ENCODE results near the gene PROC.

The PROC gene

GRCh38 chr2:127418300-127419111 lies at the start of gene PROC:
Gene PROC (plus strand): TSS chr2:127418427. CDS start chr2:127419943, 1,516 bp downstream.
- FAIRE-seq (no peak), DNase-seq (ENCODE audit: extremely low spot score, insufficient read length, low read depth) (no peak)

- no peak for FAIRE-seq
- DNase-seq (ENCODE audit: extremely low spot score, insufficient read length, low read depth) = no peak
Measured at GRCh38 chr2:127370010-127370409, 48.2 kb upstream of the PROC start.

DNA sequence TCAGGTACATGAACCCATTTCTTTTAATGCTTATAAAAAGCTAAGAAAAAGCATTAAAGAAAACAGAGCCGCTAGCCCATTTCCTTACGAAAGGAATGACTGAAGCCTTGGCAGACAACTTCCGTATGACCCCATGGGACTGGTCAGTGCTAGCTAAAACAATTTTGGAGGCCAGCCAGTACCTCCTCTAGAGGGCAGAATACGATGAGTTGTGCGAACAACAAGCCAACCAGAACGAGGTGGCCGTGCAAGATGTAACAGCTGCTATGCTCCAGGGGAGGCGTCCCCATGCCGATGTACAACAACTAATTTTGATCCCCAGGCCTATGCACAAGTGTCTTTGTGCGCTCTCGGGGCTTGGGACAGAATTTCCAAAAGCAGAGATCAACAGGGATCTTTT lies 47.2 kb upstream of the PROC start:
- FAIRE-seq (no peak), DNase-seq (ENCODE audit: extremely low spot score, insufficient read length, low read depth) (no peak)

- FAIRE-seq = no peak
- no peak for DNase-seq (ENCODE audit: extremely low spot score, insufficient read length, low read depth)
Measured at GRCh38 chr2:127373362-127374083, 44.7 kb upstream of the PROC start.

DNA sequence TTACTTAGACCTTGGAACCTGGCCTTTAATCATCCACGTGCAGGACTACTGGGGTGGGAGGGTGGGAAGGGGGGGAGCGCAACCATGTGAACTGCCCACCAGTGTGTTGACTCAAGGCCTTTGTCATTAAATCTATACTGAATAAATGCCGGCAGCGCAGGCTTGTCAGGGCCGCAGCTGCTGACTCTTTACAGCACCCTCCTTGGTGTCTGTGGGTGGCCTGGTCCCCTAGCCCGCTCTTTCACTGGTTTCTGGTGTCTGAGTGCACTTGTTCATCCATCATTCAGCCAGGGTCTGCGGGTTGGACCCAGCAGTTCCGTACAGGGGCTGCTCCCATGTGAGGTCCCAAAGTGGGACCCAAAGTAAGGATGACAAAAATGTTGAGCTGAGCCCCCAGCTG lies 42.0 kb upstream of the PROC start:
- FAIRE-seq (no peak), DNase-seq (ENCODE audit: extremely low spot score, insufficient read length, low read depth) (no peak)

DNA sequence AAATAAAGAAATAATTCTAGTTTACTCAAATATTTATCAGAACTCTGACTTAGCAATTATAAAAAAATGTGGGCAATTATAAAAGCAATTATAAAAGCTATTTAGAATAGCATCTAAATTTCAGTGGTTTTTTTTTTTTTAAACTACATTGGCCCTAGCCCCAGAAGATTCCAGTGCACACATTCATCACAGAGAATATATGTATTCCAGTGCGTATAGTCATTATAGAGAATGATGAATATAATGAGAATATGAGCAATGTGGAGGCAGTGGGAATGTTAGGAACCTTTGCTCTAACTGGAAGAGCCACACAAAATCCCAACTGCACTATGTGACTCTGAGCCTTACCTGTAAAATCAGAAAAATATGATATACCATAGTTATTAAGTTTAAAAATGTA lies 41.0 kb upstream of the PROC start:
- no peak for DNase-seq (ENCODE audit: extremely low spot score, insufficient read length, low read depth)
- no peak for FAIRE-seq

- DNase-seq (ENCODE audit: extremely low spot score, insufficient read length, low read depth) = no peak
- no peak for FAIRE-seq
Measured at GRCh38 chr2:127378720-127379119, 39.5 kb upstream of the PROC start.

- FAIRE-seq (peak; percentile 33), DNase-seq (ENCODE audit: extremely low spot score, insufficient read length, low read depth) (no peak)
Measured at GRCh38 chr2:127379712-127380355, 38.4 kb upstream of the PROC start.

DNA sequence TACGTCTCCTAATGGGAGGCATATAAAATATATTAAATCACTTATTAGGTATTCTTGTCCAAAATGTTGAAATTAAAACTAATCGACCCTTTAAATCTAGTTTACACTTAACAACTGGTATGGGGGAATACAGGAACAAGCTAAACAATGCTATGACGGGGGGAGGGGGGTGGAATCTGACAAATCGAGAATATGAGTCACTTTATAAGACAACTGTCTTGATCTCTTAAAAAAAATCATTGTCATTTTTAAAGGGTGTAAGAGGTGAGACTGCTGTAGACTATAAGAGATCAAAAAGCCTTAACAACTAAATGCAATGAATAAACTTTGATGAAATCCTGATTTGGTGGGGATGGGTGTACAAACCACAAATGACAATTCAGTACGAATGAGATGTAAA lies 36.5 kb upstream of the PROC start:
- DNase-seq (ENCODE audit: extremely low spot score, insufficient read length, low read depth) = no peak
- FAIRE-seq = no peak

DNA sequence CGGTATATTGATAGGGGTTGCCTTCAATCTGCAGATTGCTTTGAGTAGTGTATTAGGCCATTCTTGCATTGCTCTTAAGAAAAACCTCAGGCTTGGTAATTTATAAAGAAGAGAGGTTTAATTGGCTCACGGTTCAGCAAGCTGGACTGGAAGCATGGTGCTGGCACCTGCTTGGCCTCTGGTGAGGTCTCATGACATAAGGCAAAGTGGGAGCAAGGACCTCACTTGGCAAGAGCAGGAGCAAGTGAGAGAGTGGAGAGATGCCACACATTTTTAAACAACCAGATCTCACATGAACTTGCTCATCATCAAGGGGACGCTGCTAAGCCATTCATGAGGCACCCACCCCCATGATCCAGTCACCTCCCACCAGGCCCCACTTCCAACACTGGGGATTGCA lies 35.4 kb upstream of the PROC start:
- DNase-seq (ENCODE audit: extremely low spot score, insufficient read length, low read depth) (no peak), FAIRE-seq (no peak)

GRCh38 chr2:127384529-127384928 lies 33.7 kb upstream of the PROC start:
- FAIRE-seq (no peak), DNase-seq (ENCODE audit: extremely low spot score, insufficient read length, low read depth) (no peak)

DNA sequence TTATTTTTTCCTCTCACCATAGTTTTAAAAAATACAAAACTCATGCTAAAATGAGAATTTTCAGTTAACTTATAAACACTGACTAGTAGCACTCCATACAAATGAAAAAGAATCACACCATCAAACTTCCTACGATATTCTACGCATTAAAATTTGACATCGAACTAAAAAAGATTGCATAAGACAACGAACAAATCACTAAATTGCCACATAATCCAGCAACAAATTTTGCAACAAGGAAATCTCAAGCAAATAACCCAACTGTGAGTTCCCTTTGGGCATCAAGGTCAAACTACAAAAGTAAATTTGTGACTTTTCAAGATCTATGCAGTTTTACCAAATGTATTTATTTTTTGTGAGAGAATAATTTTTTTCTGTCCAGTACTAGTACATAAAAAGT lies 32.0 kb upstream of the PROC start:
- FAIRE-seq (no peak), DNase-seq (ENCODE audit: extremely low spot score, insufficient read length, low read depth) (no peak)

DNA sequence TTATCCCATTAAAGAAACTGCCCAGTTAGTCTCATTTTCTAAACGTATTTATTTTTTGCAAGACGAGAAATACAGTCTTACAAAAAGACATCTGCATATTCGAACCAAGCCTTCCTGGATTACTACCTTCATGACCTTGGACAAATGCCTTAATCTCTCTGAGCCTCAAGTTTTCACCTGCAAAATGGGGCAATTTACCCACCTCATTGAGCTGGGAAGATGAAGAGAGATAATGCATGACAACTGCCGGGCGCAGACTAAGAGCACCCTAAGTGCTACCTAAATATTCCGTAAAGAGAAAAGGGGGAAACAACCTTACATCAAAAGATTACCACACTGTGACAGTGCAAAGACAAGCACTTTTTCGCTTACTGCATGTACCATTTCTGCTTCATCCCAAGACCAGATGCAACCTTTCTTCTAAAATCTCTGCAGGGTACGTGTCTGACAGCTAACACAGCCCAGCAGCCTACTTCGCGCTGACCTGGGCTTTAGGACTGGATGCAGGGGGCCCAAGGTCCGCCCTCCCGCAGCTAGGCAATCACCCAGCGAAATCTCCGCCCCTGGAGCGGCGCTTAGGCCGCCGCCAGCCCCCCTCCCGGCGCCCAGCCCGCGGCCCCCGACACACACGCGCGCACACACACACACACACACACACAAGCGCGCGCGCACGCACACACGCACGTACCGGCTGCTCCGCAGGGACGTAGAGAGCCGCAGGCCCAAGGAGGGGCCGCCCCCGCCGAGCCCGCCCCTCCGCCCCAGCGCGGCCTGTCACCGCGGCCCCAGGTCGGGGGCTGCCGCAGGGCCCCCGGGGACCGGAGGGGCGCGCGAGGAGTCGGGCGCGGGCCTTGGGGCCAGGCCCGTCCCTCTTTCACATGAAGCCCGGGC lies 31.2 kb upstream of the PROC start:
- FAIRE-seq (peak; percentile 63), DNase-seq (ENCODE audit: extremely low spot score, insufficient read length, low read depth) (peak; percentile 58)

DNA sequence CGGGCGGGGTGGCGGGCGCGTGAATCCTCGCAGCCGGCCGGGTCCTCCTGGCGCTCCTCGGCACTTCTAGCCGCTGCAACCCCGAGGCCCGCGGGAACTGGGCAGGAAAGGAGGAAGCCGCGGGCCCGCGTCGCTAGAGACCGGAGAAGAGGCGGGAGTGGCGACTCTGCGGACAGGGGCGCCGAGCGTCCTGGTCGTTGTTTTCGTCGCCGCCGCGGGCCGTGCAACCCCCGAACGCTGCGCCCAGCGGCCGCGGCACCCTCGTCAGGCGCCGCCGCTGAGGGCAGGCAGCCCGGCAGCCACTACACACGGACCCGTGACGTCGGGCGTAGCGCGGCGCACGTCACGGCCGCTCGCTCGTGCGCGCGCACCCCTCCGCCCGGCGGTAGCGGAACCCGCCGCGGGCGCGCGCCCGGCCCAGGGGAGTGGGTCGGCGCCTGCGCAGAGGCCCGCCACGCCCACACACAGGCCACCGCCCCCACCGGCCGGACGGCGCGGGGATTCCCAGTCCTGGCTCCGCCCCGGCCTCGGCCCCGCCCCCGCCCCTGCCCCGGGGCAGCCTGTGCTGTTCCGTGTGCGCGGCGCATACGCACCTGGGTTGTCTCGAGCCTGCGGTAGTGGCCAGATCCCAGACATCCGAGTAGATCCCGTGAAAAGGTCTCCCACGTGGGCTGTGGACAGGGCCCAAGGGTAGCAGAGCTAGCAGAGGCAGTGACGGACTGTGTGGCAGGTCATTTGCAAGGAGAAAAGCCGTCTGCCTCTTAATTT lies 30.4 kb upstream of the PROC start, which contains the start of gene MAP3K2:
Gene MAP3K2, minus strand, starts transcription at position 321 of the 768 bp plus-strand sequence. CDS start 44,846 bp downstream, outside the sequence.
- FAIRE-seq (peak; percentile 86), DNase-seq (ENCODE audit: extremely low spot score, insufficient read length, low read depth) (peak; percentile 92)

DNA sequence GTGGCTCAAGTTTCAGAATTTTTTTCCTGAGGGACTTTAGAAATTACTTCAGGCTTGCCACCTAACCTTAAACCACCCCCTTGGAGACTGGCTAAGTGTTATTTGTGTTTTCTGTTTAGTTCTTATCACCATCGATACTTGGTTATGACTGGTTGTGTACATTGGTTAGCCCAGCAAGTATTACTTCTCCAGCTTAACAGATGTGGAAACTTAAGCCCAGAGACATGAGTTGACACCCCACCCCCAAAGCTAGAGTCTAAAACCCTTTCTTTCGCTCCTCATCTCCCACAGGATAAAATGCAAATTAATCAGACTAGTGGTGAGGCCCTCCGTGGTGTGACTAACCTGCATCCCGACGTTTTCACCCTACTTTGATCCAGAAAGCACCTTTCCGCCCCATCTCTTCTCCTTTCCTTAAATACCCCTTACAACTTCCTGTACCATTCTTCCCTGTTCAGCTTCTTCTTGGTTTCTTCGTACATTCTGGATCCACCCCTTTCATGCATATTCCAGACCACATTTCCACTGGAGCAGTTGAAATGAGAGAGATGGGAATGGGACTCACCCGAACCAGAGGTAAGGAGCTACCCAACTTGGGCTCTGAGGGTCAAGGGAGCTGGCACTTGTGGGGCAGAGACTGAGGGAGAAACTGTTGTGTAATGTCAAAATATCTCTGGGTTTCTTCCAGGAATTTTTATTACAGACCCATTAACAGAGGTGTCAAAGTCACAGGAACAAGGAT lies 29.6 kb upstream of the PROC start:
- no peak for FAIRE-seq
- no peak for DNase-seq (ENCODE audit: extremely low spot score, insufficient read length, low read depth)

- FAIRE-seq = peak; percentile 78
- DNase-seq (ENCODE audit: extremely low spot score, insufficient read length, low read depth) = no peak
Measured at GRCh38 chr2:127389778-127390435, 28.3 kb upstream of the PROC start.

DNA sequence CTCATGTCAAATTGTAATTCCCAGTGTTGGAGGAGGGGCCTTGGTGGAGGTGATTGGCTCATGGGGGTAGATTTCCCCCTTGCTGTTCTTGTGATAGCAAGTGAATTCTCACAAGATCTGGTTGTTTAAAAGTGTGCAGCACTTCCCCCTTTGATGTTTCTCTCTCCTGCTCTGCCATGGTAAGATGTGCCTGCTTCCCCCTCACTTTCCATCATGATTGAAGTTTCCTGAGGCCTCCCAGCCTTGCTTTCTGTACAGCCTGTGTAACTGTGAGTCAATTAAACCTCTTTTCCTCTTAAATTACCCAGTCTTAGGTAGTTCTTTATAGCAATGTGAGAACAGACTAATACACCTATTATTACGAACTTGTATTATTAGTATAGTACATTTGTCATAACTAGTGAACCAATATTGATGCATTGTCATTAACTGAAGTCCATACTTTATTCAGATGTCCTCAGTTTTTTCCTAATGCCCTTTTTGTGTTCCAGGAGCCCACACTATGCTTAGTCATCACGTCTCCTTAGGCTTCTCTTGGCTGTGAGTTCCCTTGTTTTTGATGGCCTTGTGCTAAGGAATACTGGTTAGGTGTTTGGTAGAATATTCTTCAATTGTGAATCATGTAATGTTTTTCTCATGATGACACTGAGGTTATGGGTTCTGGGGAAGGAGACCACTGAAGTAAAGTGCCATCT lies 25.9 kb upstream of the PROC start:
- no peak for FAIRE-seq
- no peak for DNase-seq (ENCODE audit: extremely low spot score, insufficient read length, low read depth)

Data from GM18507 (cell line).